GM12874 (cell line): ENCODE measurements around the gene PXDC1.

Experiments used
- TF ChIP-seq, protein P1 (sequence below): IDR thresholded peaks from 2 replicates; pipeline ENCODE4 v1.5.1; 2011; ENCODE audit warnings: low read depth, mild to moderate bottlenecking, control low read depth, low read length, moderate library complexity; ENCODE audit not compliant: insufficient read depth

Gene PXDC1

DNA sequence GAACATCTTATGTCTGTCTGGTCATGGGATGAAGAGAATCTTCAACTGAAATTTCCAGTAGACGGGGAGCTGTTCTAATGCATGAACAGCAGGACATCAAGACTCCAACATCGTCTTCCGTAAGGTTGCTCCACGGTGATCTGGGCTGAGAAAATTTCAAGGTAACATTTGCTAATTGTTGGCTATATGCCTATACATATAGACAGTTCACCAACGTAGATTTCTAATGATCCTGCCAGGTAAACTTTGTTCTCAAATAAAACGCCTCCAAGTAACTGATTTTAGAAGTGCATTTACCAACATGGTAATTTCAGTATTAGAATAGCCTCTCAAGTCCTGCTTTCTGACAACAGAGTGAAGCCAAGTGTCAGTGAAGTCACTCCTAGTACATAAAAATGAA lies 11.3 kb upstream of the PXDC1 start:
- TF ChIP-seq, protein P1, sequence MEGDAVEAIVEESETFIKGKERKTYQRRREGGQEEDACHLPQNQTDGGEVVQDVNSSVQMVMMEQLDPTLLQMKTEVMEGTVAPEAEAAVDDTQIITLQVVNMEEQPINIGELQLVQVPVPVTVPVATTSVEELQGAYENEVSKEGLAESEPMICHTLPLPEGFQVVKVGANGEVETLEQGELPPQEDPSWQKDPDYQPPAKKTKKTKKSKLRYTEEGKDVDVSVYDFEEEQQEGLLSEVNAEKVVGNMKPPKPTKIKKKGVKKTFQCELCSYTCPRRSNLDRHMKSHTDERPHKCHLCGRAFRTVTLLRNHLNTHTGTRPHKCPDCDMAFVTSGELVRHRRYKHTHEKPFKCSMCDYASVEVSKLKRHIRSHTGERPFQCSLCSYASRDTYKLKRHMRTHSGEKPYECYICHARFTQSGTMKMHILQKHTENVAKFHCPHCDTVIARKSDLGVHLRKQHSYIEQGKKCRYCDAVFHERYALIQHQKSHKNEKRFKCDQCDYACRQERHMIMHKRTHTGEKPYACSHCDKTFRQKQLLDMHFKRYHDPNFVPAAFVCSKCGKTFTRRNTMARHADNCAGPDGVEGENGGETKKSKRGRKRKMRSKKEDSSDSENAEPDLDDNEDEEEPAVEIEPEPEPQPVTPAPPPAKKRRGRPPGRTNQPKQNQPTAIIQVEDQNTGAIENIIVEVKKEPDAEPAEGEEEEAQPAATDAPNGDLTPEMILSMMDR = no peak

DNA sequence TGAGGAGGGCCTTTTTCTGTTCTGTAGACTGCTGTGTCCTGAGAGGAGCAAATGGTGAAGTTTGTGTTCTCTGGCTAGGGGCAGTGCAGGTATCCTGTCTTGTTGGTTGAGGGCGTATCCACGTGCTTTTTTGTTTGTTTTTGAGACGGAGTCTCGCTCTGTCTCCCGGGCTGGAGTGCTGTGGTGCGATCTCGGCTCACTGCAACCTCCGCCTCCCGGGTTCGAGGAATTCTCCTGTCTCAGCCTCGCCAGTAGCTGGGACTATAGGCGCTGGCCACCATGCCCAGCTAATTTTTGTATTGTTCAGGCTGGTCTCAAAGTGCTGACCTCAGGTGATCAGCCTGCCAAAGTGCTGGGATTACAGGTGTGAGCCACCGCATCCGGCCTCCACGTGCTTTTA lies 10.8 kb upstream of the PXDC1 start:
- TF ChIP-seq, protein P1 = no peak

DNA sequence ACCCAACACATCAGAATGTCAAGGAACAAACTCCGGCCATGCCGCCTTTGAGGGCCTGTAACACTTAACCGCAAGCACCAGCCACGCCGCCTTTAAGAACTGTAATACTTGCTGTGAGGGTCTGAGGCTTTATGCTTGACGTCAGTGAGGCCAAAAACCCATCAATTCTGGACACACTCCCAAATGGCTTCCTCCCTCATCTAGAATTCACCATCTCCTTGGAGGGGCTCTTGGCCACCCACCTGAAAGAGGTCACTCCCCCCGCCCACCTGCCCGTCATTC lies 10.4 kb upstream of the PXDC1 start:
- TF ChIP-seq, protein P1 = no peak

DNA sequence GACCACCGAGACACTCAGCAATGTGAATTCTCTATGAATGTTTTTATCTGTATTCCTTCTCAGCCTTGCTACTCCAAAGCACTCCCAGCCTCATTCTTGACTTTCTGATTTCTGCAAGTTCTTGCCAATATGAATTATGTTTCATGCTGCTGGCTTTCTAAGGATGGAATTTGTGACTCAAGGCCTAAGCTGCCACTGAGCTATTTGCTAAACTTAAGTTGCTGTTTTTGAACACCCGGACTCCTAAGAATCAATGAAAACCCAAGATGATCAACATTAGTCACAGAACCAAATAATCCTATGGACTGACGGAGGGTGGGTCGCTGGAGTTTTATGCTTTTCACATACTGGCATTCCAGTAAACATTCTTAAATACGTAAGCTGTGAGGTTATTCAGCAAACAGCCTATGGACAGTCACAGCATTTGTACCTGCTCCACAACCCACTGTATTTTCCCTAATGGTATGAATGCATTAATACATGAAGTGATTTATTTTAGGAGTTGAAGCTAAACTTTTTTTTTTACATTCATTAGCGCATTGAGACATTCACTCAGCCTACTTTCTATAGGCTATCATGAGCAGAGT lies 8.2 kb upstream of the PXDC1 start:
- TF ChIP-seq, protein P1 = no peak

DNA sequence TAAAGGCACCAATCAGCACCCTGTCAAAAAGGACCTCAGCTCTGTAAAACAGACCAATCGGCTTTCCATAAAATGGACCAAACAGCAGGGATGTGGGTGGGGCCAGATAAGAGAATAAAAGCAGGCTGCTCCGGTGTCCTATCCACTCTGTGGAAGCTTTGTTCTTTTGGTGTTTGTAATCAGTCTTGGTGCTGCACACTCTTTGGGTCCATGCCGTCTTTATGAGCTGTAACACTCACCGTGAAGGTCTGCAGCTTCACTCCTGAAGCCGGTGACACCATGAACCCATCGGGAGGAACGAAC lies 7.3 kb upstream of the PXDC1 start:
- TF ChIP-seq, protein P1 = no peak

DNA sequence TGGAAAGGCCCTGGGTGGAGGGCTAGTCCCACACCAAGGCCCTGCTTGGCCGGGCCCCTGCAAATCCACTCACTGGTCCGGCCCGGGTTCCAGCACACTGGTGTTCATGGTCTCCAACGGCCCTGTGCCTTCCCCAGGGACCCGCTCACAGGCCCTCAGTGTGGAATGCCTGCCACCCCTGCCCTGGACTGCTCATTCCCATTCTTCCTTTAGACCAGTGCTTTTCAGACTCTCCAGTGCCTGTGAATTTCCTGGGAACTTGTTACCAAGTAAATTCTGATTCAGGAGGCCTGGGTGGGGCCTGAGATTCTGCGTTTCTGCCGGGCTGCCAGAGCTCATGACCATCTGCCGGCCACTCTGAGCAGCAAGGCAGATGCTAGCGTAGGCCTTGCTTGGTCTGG lies 5.7 kb upstream of the PXDC1 start:
- TF ChIP-seq, protein P1 = no peak

DNA sequence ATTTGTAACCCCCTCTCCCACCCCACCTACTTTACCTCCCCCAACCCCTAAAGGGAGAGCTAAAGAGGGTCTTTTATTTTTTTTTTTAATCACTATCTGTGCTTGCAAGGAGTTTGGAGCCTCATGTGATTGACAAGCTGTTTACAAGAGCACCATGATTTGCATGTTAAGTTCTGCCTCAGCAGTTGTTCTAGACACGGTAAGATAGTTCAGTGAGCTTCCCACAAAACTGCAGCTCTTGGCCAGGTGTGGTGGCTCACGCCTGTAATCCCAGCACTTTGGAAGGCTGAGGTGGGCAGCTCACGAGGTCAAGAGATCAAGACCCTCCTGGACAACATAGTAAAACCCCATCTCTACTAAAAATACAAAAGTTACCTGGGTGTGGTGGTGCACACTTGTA lies 5.0 kb upstream of the PXDC1 start:
- TF ChIP-seq, protein P1 = no peak
